HG03039 (cell line): ENCODE results near the gene SHANK3.

ENCODE experiments used
- ATAC-seq: cut with Tn5 transposase; IDR thresholded peaks from one replicate; pipeline ENCODE4 v1.9.1; 2021; ENCODE audit warnings: mild to moderate bottlenecking, moderate library complexity; ENCODE audit not compliant: unreplicated experiment

Gene SHANK3

GRCh38 chr22:50698546-50698945 lies 25.9 kb downstream of the SHANK3 start:
- ATAC-seq = no peak

GRCh38 chr22:50699001-50699755 lies 26.6 kb downstream of the SHANK3 start:
- no peak for ATAC-seq

- ATAC-seq = no peak
Observed at GRCh38 chr22:50699756-50700386, 27.2 kb downstream of the SHANK3 start.

- no peak for ATAC-seq
Observed at GRCh38 chr22:50700387-50701075, 27.9 kb downstream of the SHANK3 start.

GRCh38 chr22:50701076-50701419 lies 28.4 kb downstream of the SHANK3 start:
- no peak for ATAC-seq

- no peak for ATAC-seq
Observed at GRCh38 chr22:50701428-50702154, 29.0 kb downstream of the SHANK3 start.

GRCh38 chr22:50702261-50702671 lies 29.6 kb downstream of the SHANK3 start:
- no peak for ATAC-seq

GRCh38 chr22:50702821-50703725 lies 30.4 kb downstream of the SHANK3 start:
- no peak for ATAC-seq

GRCh38 chr22:50703726-50704509 lies 31.3 kb downstream of the SHANK3 start:
- ATAC-seq = no peak

- ATAC-seq = no peak
Observed at GRCh38 chr22:50704510-50705218, 32.0 kb downstream of the SHANK3 start.

- no peak for ATAC-seq
Observed at GRCh38 chr22:50705219-50705691, 32.6 kb downstream of the SHANK3 start.

- ATAC-seq = no peak
Observed at GRCh38 chr22:50705851-50706351, 33.3 kb downstream of the SHANK3 start.

- ATAC-seq = no peak
Observed at GRCh38 chr22:50706481-50707125, 34.0 kb downstream of the SHANK3 start.

- ATAC-seq = no peak
Observed at GRCh38 chr22:50708474-50708873, 35.9 kb downstream of the SHANK3 start.

GRCh38 chr22:50708996-50709395 lies 36.4 kb downstream of the SHANK3 start:
- no peak for ATAC-seq

GRCh38 chr22:50710221-50710620 lies 37.6 kb downstream of the SHANK3 start:
- no peak for ATAC-seq

GRCh38 chr22:50710886-50711285 lies 38.3 kb downstream of the SHANK3 start:
- ATAC-seq = no peak
